ENCODE results near the gene ERCC1. TPM values are rescaled to one million over a fixed set of nuclear protein-coding genes. Genes with fewer than 3 reads are reported as not detected.

The ERCC1 gene
- total and polyA plus RNA-seq, 2 of the 13 experiments (the other 11 are each of a cell fraction or from before 2014, with no cell fraction given), result 40.0 to 66.4 TPM

GRCh38 chr19:45370410-45371204, 53.1 kb downstream of the ERCC1 start, which contains the start of gene ERCC2 (continued):
- TF ChIP-seq, protein P1, sequence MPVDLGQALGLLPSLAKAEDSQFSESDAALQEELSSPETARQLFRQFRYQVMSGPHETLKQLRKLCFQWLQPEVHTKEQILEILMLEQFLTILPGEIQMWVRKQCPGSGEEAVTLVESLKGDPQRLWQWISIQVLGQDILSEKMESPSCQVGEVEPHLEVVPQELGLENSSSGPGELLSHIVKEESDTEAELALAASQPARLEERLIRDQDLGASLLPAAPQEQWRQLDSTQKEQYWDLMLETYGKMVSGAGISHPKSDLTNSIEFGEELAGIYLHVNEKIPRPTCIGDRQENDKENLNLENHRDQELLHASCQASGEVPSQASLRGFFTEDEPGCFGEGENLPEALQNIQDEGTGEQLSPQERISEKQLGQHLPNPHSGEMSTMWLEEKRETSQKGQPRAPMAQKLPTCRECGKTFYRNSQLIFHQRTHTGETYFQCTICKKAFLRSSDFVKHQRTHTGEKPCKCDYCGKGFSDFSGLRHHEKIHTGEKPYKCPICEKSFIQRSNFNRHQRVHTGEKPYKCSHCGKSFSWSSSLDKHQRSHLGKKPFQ (CRISPR knock-in tag; IDR thresholded peaks at IDR 0.05; ENCODE audit: insufficient replicate concordance), result no peak
- TF ChIP-seq MIXL1 (CRISPR knock-in tag; IDR thresholded peaks at IDR 0.05) (0 out of 2 replicates have a peak, but pooled peaks have one; percentile 22), ZMYM2 (CRISPR knock-in tag; IDR thresholded peaks at IDR 0.05) (peak; percentile 77; the same call in 1 of the 2 replicates), PHF21A (CRISPR knock-in tag; IDR thresholded peaks at IDR 0.05) (peak; percentile 60; the same call in 1 of the 2 replicates), SP4 (CRISPR knock-in tag; IDR thresholded peaks at IDR 0.05) (peak; percentile 95), YEATS2 (CRISPR knock-in tag; IDR thresholded peaks at IDR 0.05; ENCODE audit: borderline replicate concordance) (peak; percentile 13; the same call in 1 of the 2 replicates), NFYB (CRISPR knock-in tag; IDR thresholded peaks at IDR 0.05) (peak; percentile 96), TOE1 (CRISPR knock-in tag; IDR thresholded peaks at IDR 0.05) (no peak), ZFP1 (CRISPR knock-in tag; IDR thresholded peaks at IDR 0.05) (no peak), GABPA (IDR thresholded peaks at IDR 0.05; ENCODE audit: low read depth, low read length) (no peak), GABPA (CRISPR knock-in tag; IDR thresholded peaks at IDR 0.05; ENCODE audit: low read depth) (no peak), THAP11 (CRISPR knock-in tag; IDR thresholded peaks at IDR 0.05) (peak; percentile 35), MLLT10 (CRISPR knock-in tag; IDR thresholded peaks at IDR 0.05) (no peak), MXI1 (IDR thresholded peaks at IDR 0.05; ENCODE audit: borderline replicate concordance, low read depth, low read length) (peak; percentile 18; the same call in 1 of the 3 replicates), TP53 (CRISPR knock-in tag; conservative IDR thresholded peaks at IDR 0.05) (no peak), ZNF282 (IDR thresholded peaks at IDR 0.05; ENCODE audit: partially characterized antibody) (no peak), ZMYM3 (CRISPR knock-in tag; IDR thresholded peaks at IDR 0.05) (0 out of 2 replicates have a peak, but pooled peaks have one; percentile 50), GATAD2A (CRISPR knock-in tag; IDR thresholded peaks at IDR 0.05) (0 out of 2 replicates have a peak, but pooled peaks have one; percentile 40)
- TF ChIP-seq, protein P2, sequence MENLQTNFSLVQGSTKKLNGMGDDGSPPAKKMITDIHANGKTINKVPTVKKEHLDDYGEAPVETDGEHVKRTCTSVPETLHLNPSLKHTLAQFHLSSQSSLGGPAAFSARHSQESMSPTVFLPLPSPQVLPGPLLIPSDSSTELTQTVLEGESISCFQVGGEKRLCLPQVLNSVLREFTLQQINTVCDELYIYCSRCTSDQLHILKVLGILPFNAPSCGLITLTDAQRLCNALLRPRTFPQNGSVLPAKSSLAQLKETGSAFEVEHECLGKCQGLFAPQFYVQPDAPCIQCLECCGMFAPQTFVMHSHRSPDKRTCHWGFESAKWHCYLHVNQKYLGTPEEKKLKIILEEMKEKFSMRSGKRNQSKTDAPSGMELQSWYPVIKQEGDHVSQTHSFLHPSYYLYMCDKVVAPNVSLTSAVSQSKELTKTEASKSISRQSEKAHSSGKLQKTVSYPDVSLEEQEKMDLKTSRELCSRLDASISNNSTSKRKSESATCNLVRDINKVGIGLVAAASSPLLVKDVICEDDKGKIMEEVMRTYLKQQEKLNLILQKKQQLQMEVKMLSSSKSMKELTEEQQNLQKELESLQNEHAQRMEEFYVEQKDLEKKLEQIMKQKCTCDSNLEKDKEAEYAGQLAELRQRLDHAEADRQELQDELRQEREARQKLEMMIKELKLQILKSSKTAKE (CRISPR knock-in tag; IDR thresholded peaks at IDR 0.05; ENCODE audit: borderline replicate concordance), result no peak
- TF ChIP-seq, protein P3, sequence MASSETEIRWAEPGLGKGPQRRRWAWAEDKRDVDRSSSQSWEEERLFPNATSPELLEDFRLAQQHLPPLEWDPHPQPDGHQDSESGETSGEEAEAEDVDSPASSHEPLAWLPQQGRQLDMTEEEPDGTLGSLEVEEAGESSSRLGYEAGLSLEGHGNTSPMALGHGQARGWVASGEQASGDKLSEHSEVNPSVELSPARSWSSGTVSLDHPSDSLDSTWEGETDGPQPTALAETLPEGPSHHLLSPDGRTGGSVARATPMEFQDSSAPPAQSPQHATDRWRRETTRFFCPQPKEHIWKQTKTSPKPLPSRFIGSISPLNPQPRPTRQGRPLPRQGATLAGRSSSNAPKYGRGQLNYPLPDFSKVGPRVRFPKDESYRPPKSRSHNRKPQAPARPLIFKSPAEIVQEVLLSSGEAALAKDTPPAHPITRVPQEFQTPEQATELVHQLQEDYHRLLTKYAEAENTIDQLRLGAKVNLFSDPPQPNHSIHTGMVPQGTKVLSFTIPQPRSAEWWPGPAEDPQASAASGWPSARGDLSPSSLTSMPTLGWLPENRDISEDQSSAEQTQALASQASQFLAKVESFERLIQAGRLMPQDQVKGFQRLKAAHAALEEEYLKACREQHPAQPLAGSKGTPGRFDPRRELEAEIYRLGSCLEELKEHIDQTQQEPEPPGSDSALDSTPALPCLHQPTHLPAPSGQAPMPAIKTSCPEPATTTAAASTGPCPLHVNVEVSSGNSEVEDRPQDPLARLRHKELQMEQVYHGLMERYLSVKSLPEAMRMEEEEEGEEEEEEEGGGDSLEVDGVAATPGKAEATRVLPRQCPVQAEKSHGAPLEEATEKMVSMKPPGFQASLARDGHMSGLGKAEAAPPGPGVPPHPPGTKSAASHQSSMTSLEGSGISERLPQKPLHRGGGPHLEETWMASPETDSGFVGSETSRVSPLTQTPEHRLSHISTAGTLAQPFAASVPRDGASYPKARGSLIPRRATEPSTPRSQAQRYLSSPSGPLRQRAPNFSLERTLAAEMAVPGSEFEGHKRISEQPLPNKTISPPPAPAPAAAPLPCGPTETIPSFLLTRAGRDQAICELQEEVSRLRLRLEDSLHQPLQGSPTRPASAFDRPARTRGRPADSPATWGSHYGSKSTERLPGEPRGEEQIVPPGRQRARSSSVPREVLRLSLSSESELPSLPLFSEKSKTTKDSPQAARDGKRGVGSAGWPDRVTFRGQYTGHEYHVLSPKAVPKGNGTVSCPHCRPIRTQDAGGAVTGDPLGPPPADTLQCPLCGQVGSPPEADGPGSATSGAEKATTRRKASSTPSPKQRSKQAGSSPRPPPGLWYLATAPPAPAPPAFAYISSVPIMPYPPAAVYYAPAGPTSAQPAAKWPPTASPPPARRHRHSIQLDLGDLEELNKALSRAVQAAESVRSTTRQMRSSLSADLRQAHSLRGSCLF (CRISPR knock-in tag; IDR thresholded peaks at IDR 0.05; ENCODE audit: borderline replicate concordance), result no peak
- TF ChIP-seq, protein P4, sequence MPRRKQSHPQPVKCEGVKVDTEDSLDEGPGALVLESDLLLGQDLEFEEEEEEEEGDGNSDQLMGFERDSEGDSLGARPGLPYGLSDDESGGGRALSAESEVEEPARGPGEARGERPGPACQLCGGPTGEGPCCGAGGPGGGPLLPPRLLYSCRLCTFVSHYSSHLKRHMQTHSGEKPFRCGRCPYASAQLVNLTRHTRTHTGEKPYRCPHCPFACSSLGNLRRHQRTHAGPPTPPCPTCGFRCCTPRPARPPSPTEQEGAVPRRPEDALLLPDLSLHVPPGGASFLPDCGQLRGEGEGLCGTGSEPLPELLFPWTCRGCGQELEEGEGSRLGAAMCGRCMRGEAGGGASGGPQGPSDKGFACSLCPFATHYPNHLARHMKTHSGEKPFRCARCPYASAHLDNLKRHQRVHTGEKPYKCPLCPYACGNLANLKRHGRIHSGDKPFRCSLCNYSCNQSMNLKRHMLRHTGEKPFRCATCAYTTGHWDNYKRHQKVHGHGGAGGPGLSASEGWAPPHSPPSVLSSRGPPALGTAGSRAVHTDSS (CRISPR knock-in tag; conservative IDR thresholded peaks at IDR 0.05), result no peak
